ENCODE results near the gene ASIC4. TPM values are rescaled to one million over a fixed set of nuclear protein-coding genes. Genes with fewer than 3 reads are reported as not detected.

Gene ASIC4
- total and polyA plus RNA-seq, 2 of the 8 experiments (the other 6 are each of a cell fraction or from before 2014, with no cell fraction given): 0.12 to 0.22 TPM

- TF ChIP-seq TAF1 (IDR thresholded peaks at IDR 0.05; ENCODE audit: low read depth, low read length): peak; percentile 25; the same call in 1 of the 2 replicates
- TF ChIP-seq SIX5 (IDR thresholded peaks at IDR 0.05; ENCODE audit: low read depth, low read length): no peak
- TF ChIP-seq RBBP5 (IDR thresholded peaks at IDR 0.05; ENCODE audit: borderline replicate concordance, low read depth, low read length): 0 out of 2 replicates have a peak, but pooled peaks have one; percentile 9
- TF ChIP-seq TCF12 (IDR thresholded peaks at IDR 0.05; ENCODE audit: low read depth, low read length): no peak
These were observed 8.1 kb downstream of the ASIC4 start (continued) for GRCh38 chr2:219522111-219523030.
